SK-N-SH (cell line): ENCODE measurements around the gene CANX.

Experiments
- CTCF ChIP-seq: fragments of 200-600 bp; sonication (generic); IDR thresholded peaks from 2 replicates; pipeline ENCODE4 v1.6.1; 2017; ENCODE audit warnings: antibody characterized with exemption, mild to moderate bottlenecking, moderate library complexity
- EZH2phosphoT487 ChIP-seq: fragments of 200-600 bp; sonication (generic); IDR thresholded peaks from 2 replicates; pipeline ENCODE4 v1.6.1; 2017; ENCODE audit warnings: low read depth, mixed run types, mild to moderate bottlenecking, antibody characterized with exemption, moderate library complexity, borderline replicate concordance
- USF1 ChIP-seq: IDR thresholded peaks from 2 replicates; pipeline ENCODE4 v1.4.0; 2012; ENCODE audit warnings: low read depth, borderline replicate concordance

DNA sequence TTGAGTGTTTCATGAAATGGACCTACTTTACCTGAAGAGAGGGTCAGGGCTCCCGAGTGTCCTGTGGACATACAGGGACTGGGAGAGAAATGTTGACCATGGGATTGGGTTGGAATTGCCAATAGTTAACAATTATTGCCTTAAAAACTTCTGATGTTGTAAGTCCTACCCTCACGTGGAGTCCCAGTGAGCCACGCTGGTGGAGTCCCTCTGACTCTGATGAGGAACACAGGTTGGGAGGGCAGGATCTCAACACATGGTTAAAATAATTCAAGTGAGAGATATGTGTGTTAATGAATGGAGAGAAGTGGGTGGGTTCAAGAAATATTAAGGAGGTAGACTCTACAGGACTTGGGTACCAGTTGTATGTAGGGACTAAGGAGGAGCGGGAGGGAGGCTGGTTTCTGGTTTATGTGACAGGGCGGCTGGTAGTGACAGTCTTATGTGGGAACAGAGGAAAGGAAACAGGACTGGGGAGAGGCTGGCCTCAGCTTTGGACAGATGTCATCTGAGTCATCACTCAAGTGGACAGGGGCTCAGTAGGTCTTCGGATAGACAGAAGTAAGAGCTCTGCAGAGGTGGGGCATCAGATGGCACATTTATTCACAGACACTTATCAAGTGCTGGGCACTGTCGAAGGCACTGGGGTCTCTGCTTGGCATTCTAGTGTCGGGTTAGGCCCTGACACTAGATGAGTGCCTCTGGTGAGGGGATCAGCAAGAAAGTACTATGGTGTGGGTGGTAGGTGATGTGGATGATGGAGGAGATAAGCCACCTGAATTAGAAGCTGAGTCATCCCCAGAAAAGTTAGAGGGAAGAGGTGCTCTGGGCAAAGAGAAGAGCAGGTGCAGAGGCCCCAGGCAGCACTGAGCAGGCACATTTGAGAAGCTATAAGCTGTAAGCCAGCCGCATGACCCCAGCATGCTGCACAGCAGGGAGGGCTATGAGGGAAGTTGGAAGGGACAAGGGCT lies 61.1 kb downstream of the CANX start:
- no peak for TF ChIP-seq EZH2phosphoT487
- no peak for TF ChIP-seq USF1
- TF ChIP-seq CTCF, result no peak
